Embryonic facial prominence (tissue), 1 donor: ENCODE measurements around the gene LIN28B.
"Not testable (repeated sequence)": the region's sequence is repeated elsewhere in the genome, so short reads cannot be mapped to it uniquely, and the experiment has no call there.

ENCODE experiments used
- DNase-seq: peaks from one replicate; pipeline ENCODE4 v3.0.0-alpha.2; 2016; ENCODE audit errors: extremely low spot score

The LIN28B gene

DNA sequence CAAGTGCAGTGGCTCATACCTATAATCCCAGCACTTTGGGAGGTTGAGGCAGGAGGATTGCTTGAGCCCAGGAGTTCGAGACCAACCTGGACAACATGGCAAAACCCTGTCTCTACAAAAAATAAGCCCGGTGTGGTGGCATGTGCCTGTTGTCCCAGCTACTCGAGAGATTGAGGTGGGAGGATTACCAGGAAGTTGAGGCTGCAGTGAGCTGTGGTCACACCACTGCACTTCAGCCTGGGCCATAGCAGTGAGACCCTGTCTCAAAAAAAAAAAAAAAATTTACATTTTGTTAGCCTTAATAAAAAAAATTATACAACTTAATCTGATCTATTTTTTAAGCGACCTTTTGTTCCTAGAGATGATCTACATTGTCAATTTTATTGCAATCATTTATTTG, 56.6 kb downstream of the LIN28B start:
- not testable (repeated sequence) for DNase-seq

- no peak for DNase-seq
Observed at GRCh38 chr6:105014448-105014847, 57.5 kb downstream of the LIN28B start.

DNA sequence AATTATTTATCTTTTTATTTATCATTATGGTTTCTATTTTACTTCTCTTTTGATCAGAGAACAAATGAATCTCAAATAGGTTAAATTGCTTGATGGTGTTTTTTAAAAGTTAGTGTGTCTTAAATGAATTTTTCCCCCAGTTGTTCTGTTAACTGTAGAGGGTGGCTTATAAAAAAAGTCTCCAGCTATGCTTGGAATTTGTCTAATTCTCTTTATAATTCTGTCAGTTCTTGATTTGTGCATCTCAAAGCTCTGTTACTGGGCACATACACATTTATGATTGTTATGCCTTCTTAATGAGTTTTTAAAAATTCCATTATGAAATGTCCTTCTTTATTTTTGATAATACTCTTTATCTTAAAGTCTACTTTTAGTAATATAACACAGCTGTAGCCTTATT, 58.0 kb downstream of the LIN28B start:
- DNase-seq, result no peak

DNA sequence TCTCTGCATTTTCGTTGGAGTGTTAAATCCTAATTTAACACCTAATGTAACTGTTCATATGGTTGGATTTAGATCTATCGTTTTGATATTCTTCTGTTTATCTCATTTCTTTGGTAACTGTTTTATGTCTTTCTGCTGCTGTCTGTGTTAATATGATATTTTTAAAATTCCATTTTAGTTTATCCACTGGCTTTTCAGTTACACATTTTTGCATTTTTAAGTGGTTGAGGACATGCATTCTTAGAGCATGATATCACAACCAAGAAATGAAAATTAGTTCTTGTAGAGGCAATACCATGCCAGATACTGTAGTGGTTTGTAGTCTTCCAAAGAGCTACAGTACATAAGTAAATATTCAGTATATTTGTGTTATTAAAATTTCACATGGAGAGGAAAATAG, 58.6 kb downstream of the LIN28B start:
- no peak for DNase-seq

DNA sequence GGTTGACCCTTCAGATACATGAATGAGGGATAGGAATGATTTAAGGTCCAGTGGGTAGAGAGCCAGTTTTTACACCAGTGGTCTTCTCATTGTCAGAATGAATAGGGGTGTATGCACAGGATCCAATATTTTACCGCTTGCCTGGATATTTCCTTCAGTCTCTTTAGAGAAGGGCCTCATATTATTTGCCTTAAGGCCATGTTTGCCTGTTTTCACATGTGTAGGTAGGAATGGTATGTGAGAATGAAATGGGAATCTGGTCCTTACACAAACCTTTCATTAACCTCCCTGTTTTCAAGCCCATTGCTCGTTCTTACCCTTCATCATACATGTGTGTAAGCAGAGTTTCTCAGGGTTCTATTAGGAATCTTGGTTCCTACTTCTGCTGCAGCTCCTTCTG, 62.4 kb downstream of the LIN28B start:
- DNase-seq, result no peak

- no peak for DNase-seq
Observed at GRCh38 chr6:105021399-105021798, 64.5 kb downstream of the LIN28B start.

DNA sequence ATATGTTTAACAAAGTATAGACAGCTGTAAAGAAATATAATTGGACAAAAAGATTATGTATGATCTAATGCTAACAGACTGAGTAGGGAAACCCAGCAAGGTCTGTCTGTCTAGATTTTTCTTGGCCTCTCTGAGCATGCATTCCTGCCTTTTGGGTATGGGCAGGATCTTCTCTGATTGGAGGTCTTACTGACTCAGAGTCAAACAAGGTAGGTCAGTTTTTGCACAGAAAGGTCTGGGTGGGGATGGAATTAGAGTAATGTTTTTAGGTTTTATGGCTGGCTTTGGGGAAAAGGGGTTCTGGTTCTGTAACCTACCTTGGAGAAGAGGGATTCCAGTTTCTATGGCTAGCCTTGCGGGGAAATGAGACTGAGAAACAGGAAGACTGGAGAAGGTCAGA, 65.5 kb downstream of the LIN28B start:
- DNase-seq, result no peak

DNA sequence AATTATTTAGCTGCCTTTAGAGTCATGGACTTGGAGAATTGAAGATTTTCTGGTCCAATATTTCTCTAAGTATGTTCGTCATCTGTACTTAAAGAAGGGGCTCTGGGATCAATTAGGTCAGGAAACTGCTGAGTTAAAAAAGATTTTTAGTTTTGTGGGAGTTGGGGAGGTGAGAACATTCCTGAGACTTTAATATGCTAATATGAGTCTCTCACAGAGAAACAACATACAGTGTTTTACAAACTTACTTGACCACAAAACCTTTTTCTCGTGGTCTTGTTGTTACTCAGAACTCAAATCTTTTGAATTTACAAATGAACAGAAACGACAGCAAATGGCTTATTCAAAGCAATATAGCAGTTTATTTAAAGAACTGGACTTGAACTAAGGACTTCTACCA, 67.9 kb downstream of the LIN28B start:
- DNase-seq, result no peak

- no peak for DNase-seq
Observed at GRCh38 chr6:105028898-105029297, 72.0 kb downstream of the LIN28B start.

DNA sequence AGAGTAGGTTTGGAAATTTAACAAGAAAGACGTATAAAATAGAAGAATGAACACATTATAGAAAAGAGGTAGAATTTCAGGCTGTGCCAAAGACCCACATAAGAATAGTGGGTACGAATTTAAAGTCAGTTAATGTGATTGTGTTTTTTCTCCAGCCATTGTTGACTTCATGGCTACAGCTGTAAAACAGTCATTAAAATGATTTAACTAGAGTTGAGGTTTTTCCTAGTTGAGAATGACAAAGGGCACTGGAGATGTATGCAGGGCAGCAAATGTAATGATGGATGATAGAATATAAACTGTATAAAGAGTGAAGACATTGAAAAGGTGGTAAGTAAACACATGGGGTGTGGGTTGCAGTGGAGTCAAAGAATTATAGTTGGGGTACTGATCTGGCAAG, 72.7 kb downstream of the LIN28B start:
- DNase-seq, result no peak

- no peak for DNase-seq
Observed at GRCh38 chr6:105034470-105034869, 77.6 kb downstream of the LIN28B start.

DNA sequence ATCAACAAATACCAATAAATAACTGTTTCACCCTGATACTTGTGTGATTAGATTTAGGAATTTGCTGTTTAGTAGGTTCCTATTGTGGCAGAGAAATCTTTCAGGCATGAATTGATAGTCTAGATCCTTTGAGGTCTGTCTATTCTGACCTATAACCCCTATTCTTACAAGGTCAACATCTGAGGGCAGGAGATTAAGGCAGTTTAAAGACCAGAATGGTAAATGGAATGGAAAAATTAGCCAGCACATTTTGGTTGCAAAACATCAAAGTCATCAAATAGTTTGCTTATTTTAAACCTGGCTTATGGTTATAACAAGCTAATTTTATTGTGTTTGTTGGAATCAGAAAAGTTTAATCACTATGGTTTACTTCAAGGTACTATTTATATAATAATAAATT, 78.4 kb downstream of the LIN28B start:
- DNase-seq, result no peak

DNA sequence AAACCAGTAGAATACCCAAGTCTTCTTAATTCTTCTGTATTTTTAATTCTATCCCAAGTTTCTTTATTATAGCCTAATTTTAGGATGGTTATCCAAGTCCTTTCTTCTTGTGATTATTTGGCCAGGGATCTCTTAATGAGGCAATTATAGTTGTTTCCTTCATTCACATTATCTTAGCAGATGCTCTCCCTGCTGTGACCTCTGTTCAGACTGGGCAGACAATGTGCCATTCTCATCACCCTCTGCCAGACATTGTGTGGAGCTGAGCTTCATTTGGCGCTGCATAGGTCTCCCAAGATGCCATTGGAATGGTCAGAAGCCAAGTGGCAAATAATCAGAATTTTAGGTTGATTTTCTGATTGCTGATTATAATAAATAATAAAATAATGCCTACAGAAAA, 79.4 kb downstream of the LIN28B start:
- DNase-seq, result no peak

GRCh38 chr6:105038259-105038658, 81.4 kb downstream of the LIN28B start:
- DNase-seq, result no peak

- DNase-seq, result no peak
Observed at GRCh38 chr6:105041880-105042279, 85.0 kb downstream of the LIN28B start.

DNA sequence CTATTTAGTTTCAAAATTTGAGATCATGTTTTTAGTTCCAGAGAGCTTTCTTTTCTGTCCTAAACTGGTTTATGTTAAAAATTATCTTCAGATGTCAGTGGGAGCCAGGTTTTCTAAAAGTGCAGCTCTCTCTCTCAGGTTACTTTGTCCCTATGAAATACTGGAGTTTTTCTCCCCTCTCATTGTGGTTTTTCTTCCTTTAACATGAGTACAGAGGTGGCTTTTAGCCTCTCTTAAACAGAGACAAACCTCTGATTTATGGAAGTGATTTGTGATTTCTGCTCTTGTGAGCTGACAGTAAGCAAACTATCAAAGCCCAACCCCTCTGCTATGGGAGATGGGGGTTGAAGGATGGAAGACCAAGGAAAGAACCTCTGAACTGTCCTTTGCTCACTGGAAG, 85.7 kb downstream of the LIN28B start:
- DNase-seq, result no peak

- no peak for DNase-seq
Observed at GRCh38 chr6:105043979-105044378, 87.1 kb downstream of the LIN28B start.

GRCh38 chr6:105045526-105045925, 88.6 kb downstream of the LIN28B start:
- no peak for DNase-seq

GRCh38 chr6:105051941-105052471, 95.1 kb downstream of the LIN28B start:
- no peak for DNase-seq

- no peak for DNase-seq
Observed at GRCh38 chr6:105056646-105057045, 99.7 kb downstream of the LIN28B start.

GRCh38 chr6:105057160-105057559, 100.3 kb downstream of the LIN28B start:
- DNase-seq, result no peak

DNA sequence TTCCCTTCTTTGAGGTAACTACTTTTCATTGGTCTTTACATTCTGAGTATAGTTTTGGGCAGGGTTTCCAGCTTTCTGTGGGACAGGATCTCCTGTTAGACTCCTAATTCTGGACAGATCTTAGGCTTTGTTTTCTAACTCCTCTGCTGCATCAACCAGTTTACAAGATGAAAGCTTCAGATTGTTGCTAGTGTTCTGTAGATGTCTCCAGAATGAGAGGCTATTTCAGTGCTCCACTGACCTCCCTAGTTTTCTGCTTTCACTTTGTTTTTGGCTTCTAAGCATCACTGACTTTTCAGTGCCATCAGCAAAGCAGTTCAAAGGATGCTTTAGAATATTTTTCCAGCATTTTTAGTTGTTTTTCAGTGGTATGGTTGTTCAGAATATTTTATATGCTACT, 101.4 kb downstream of the LIN28B start:
- DNase-seq, result no peak

- no peak for DNase-seq
Observed at GRCh38 chr6:105058846-105059245, 101.9 kb downstream of the LIN28B start.

GRCh38 chr6:105066233-105066632, 109.3 kb downstream of the LIN28B start:
- DNase-seq, result no peak

DNA sequence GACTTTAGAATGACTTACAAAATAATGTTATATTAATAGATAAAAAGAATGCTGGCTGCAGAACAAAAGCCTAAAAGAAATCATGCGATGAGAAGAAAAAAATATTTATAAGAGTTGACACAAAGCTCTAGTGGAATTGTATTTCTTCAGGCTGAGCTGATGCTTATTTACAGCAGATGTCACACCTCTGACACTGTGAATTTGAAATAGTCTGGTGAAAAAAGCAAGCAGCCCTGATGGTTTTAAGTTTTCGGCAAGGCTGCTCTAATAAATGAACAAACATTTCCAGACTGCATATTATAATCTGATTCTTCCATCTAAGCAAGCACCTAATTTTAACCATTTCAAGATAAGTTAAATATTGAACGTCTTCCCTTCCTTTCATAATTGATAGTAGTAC, 109.9 kb downstream of the LIN28B start:
- no peak for DNase-seq
